K562 (cell line): ENCODE results near the gene ATXN1L. TPM values are rescaled to one million over a fixed set of nuclear protein-coding genes. Genes with fewer than 3 reads are reported as not detected.

Source experiments
- CBX1 ChIP-seq: sonication (generic); IDR thresholded peaks from 2 replicates; pipeline ENCODE4 v1.6.1; 2016; ENCODE audit warnings: antibody characterized with exemption, low read depth, mild to moderate bottlenecking
- CXXC5 ChIP-seq: fragments of 250-450 bp; sonication (Bioruptor Pico); IDR thresholded peaks from 2 replicates; pipeline ENCODE4 v1.8.0; 2022; ENCODE audit warnings: inconsistent platforms, mild to moderate bottlenecking, moderate library complexity
- ERF ChIP-seq: fragments of 450-650 bp; formaldehyde crosslinking; IDR thresholded peaks from 2 replicates; pipeline ENCODE4 v1.4.0; 2020; ENCODE audit warnings: mild to moderate bottlenecking, mixed read lengths
- EWSR1 ChIP-seq: fragments of 450-650 bp; IDR thresholded peaks from 2 replicates; pipeline ENCODE4 v1.6.1; 2018; ENCODE audit warnings: borderline replicate concordance, mild to moderate bottlenecking, low read depth, moderate library complexity; ENCODE audit not compliant: partially characterized antibody
- FOSL1 ChIP-seq: fragments of 200-800 bp; sonication (Bioruptor generic); conservative IDR thresholded peaks from 2 replicates; pipeline ENCODE4 v1.6.1; 2016; ENCODE audit warnings: missing genetic modification characterization, missing compliant biosample characterization
- FOXK2 ChIP-seq, 2 experiments: fragments of 450-650 bp; IDR thresholded peaks in 1 of 2; conservative IDR thresholded peaks in 1 of 2; 2 replicates each; pipeline ENCODE4 v1.6.1; 2016; ENCODE audit warnings: low read depth in 2 of 2, mild to moderate bottlenecking in 1 of 2
- GATA2 ChIP-seq: sonication (generic); formaldehyde crosslinking; IDR thresholded peaks from 2 replicates; pipeline ENCODE4 v1.4.0; 2020; ENCODE audit warnings: mild to moderate bottlenecking, missing genetic modification reagents
- HDGF ChIP-seq: fragments of 450-650 bp; IDR thresholded peaks from 2 replicates; pipeline ENCODE4 v1.6.1; 2016
- ILF3 ChIP-seq: fragments of 450-650 bp; IDR thresholded peaks from 2 replicates; pipeline ENCODE4 v1.6.1; 2018; ENCODE audit warnings: antibody characterized with exemption, mild to moderate bottlenecking, moderate library complexity, borderline replicate concordance
- KHSRP ChIP-seq: fragments of 450-650 bp; IDR thresholded peaks from 2 replicates; pipeline ENCODE4 v1.6.1; 2017
- REST ChIP-seq, 2 experiments: fragments of 450-650 bp; formaldehyde crosslinking in 1 of 2; IDR thresholded peaks; 2 replicates each; pipeline versions ENCODE4 v1.4.0 to v1.6.1; 2014 to 2020; ENCODE audit warnings: mild to moderate bottlenecking in 2 of 2, borderline replicate concordance in 1 of 2, low read depth in 1 of 2
- SMARCE1 ChIP-seq: fragments of 450-650 bp; IDR thresholded peaks from 2 replicates; pipeline ENCODE4 v1.7.1; 2016; ENCODE audit warnings: mild to moderate bottlenecking
- TAF9B ChIP-seq: fragments of 450-650 bp; IDR thresholded peaks from 2 replicates; pipeline ENCODE4 v1.6.1; 2018; ENCODE audit warnings: mild to moderate bottlenecking; ENCODE audit not compliant: partially characterized antibody
- TCF3 ChIP-seq: sonication (generic); formaldehyde crosslinking; IDR thresholded peaks from 2 replicates; pipeline ENCODE4 v1.4.0; 2020; ENCODE audit warnings: mild to moderate bottlenecking, missing genetic modification reagents
- ZNF134 ChIP-seq: fragments of 250-450 bp; sonication (Bioruptor Pico); conservative IDR thresholded peaks from 2 replicates; pipeline ENCODE4 v1.4.0; 2020
- ZNF445 ChIP-seq: fragments of 250-450 bp; sonication (Bioruptor Pico); IDR thresholded peaks from 2 replicates; pipeline ENCODE4 v1.4.0; 2020; ENCODE audit warnings: low read depth, mild to moderate bottlenecking, moderate library complexity
- ZNF518B ChIP-seq: fragments of 250-450 bp; sonication (Bioruptor Pico); IDR thresholded peaks from 2 replicates; pipeline ENCODE4 v1.5.0; 2021; ENCODE audit warnings: mild to moderate bottlenecking, moderate library complexity
- ZNF584 ChIP-seq: fragments of 200-800 bp; sonication (Bioruptor generic); IDR thresholded peaks from 2 replicates; pipeline ENCODE4 v1.6.1; 2016; ENCODE audit warnings: low read depth, mild to moderate bottlenecking, missing genetic modification characterization, missing compliant biosample characterization
- polyA plus RNA-seq, 8 experiments: library from polyadenylated mRNA; depleted of rRNA in 4 of 8; stranded (reverse) in 5 of 8; unstranded in 3 of 8; fragments of >200 nt; fragmentation: Nextera tagmentation in 2 of 8; fragmentation: Illumina TruSeq in 1 of 8; extraction: Ambion mirVana in 2 of 8; extraction: Trizol in 1 of 8; gene quantifications; 2 replicates each; pipeline versions ENCODE4 v1.2.1 to v1.2.3, GENCODE V29; 2011 to 2014; ENCODE audit warnings: inconsistent platforms in 1 of 8, missing spikeins in 1 of 8
- total RNA-seq, 7 experiments: library from RNA; depleted of rRNA in 6 of 7; stranded (reverse); fragments of >200 nt in 6 of 7; fragmentation: Illumina TruSeq in 2 of 7; extraction: Trizol in 2 of 7; gene quantifications; 2 replicates each; pipeline versions ENCODE4 v1.2.1 to v1.2.3, GENCODE V29; 2011 to 2021; ENCODE audit warnings: low replicate concordance in 1 of 7

The ATXN1L gene
- total and polyA plus RNA-seq, 9 of the 15 experiments (the other 6 are each of a cell fraction or from before 2014, with no cell fraction given): 1.4 to 11.3 (median 9.3) TPM

GRCh38 chr16:71826533-71827017 lies 19.2 kb upstream of the ATXN1L start (continued):
- TF ChIP-seq EWSR1: no peak
- no peak for TF ChIP-seq HDGF
- no peak for TF ChIP-seq TAF9B
- TF ChIP-seq FOXK2 (conservative IDR thresholded peaks at IDR 0.05 in 1 of 2, IDR thresholded peaks at IDR 0.05 in 1 of 2; ENCODE audit: low read depth in 2 of 2): peak; percentile 61 to 70; a peak in 2 of 4 replicates
- TF ChIP-seq ZNF445 (CRISPR knock-in tag): no peak
- peak; percentile 47; the same call in 1 of the 2 replicates for TF ChIP-seq SMARCE1
- no peak for TF ChIP-seq FOSL1
- peak; percentile 49; the same call in 1 of the 2 replicates for TF ChIP-seq GATA2 (CRISPR knock-in tag)
- TF ChIP-seq KHSRP: no peak
- no peak for TF ChIP-seq ILF3
- TF ChIP-seq ZNF134 (CRISPR knock-in tag): no peak
- no peak for TF ChIP-seq ZNF518B (CRISPR knock-in tag)
- TF ChIP-seq REST (IDR thresholded peaks at IDR 0.05; ENCODE audit: borderline replicate concordance): no peak
- TF ChIP-seq REST (CRISPR knock-in tag; IDR thresholded peaks at IDR 0.05; ENCODE audit: low read depth): no peak
- TF ChIP-seq ZNF584: no peak
- TF ChIP-seq CBX1: peak; percentile 28; the same call in 1 of the 2 replicates
- TF ChIP-seq CXXC5 (CRISPR knock-in tag): peak; percentile 20; the same call in 1 of the 2 replicates
- peak; percentile 60 for TF ChIP-seq TCF3 (CRISPR knock-in tag)
- no peak for TF ChIP-seq ERF (CRISPR knock-in tag)
